Erythroblast (primary cell): Measurements from ENCODE around the gene MSMB.

Source experiments
- GATA1 ChIP-seq: IDR thresholded peaks from 2 replicates; pipeline ENCODE4 v1.6.1; 2011; ENCODE audit warnings: low read depth, mild to moderate bottlenecking, control low read depth, low read length, moderate library complexity
- POLR2A ChIP-seq: IDR thresholded peaks from 2 replicates; pipeline ENCODE4 v1.6.1; 2011; ENCODE audit warnings: mild to moderate bottlenecking, low read length

GRCh38 chr10:46062723-46063428, 16.8 kb upstream of the MSMB start:
- TF ChIP-seq POLR2A, result no peak
- TF ChIP-seq GATA1, result no peak
